ENCODE measurements around the gene CDK16.

Gene CDK16

DNA sequence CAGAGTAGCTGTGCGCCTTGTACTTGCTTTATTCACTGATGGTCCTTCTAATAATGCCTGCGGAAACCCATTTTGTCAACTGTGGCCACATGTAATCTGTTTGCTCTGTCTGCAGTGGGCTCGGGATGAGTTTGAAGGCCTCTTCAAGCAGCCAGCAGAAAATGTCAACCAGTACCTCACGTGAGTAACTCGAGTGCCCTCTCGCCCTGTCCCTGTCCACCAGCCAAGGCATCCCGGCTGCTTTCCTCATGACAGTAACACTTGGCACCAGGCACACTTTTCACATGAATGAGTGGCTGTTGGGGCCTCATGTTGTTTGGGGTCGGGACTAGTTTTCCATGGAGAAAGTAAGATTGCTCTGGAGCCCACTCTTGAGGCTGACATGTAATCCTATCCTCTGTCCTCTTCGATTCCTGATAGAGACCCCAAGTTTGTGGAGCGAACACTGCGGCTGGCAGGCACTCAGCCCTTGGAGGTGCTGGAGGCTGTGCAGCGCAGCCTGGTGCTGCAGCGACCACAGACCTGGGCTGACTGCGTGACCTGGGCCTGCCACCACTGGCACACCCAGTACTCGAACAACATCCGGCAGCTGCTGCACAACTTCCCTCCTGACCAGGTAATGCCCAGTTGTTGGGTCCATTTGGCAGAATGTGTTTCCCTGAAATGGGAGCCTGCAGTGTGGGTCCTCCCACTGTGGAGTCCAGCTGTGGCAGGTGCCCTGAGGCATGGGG lies 8.8 kb upstream of the CDK16 start:
- ATAC-seq (ENCODE audit: low read depth), result no peak
- peaks cover 20% of the 10 kb centered on the region for H3K36me3 Mint-ChIP-seq
- no peak overlapping the region for H3K4me3 Mint-ChIP-seq
- no peaks in the 10 kb centered on the region for H3K9me3 Mint-ChIP-seq
- H3K27me3 Mint-ChIP-seq, result no peaks in the 10 kb centered on the region
- peaks cover 10% of the 10 kb centered on the region for H3K4me1 Mint-ChIP-seq
- H3K27ac Mint-ChIP-seq, result no peak overlapping the region
- no peak for DNase-seq (ENCODE audit: low spot score in 2 of 2)

DNA sequence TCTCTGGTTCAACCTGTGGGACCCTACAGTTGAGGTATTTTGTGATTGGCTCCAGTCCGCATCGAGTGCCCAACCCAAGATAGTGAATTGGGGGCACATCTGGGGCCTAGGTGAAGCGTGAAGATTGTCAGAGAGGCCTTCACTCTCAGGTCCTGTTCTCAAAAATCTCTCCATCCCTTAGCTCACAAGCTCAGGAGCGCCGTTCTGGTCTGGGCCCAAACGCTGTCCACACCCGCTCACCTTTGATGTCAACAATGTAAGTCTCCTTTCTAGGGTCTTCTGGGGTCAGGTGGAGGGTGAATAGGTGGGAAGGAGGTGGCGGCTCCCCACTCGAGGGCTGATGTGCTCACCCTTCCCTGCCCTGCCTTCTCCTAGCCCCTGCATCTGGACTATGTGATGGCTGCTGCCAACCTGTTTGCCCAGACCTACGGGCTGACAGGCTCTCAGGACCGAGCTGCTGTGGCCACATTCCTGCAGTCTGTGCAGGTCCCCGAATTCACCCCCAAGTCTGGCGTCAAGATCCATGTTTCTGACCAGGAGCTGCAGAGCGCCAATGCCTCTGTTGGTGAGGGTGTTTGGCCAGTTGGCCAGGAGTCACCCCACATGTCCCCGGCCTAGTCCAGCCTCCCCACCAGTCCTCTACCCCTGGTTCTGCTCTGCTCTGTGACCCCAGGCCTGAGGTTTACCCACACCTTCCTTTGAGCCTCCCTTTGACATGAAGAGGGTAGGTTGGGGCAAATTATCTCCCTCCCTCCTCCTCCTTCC lies 7.6 kb upstream of the CDK16 start:
- peaks cover 10% of the 10 kb centered on the region for H3K4me1 Mint-ChIP-seq
- DNase-seq (ENCODE audit: low spot score in 2 of 2) (no peak), ATAC-seq (ENCODE audit: low read depth) (no peak)
- no peaks in the 10 kb centered on the region for H3K27me3 Mint-ChIP-seq
- no peaks in the 10 kb centered on the region for H3K9me3 Mint-ChIP-seq
- no peak overlapping the region for H3K4me3 Mint-ChIP-seq
- H3K36me3 Mint-ChIP-seq, result peaks cover 19% of the 10 kb centered on the region
- peak overlapping the region; percentile 49 for H3K27ac Mint-ChIP-seq

DNA sequence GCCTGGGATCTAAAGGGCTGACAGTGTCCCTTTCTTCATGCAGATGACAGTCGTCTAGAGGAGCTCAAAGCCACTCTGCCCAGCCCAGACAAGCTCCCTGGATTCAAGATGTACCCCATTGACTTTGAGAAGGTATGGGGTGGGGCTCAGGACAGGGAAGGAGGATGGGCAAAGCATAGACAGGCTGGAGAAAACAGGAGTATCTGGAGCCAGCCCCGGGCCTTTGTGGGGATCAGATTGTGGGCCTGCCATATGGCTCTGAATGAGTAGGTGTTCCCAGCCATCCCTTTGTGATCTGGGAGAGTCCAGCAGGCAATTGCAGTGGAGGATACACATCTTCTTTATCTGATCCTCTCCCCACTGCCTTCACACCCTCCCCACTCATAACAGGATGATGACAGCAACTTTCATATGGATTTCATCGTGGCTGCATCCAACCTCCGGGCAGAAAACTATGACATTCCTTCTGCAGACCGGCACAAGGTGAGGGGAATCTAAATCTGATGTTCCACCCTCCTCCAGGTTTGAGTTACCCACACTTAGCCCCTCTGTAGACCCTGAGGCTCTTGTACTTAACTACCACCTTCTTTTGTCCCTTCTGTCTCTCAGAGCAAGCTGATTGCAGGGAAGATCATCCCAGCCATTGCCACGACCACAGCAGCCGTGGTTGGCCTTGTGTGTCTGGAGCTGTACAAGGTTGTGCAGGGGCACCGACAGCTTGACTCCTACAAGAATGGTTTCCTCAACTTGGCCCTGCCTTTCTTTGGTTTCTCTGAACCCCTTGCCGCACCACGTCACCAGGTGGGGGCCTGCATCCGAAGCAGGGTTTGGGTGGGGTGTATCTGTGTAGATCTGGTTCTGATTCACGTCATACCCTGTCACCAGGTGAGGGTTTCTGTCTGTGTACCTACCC lies 5.8 kb upstream of the CDK16 start:
- H3K27ac Mint-ChIP-seq, result peak overlapping the region; percentile 49
- H3K27me3 Mint-ChIP-seq, result no peaks in the 10 kb centered on the region
- H3K4me1 Mint-ChIP-seq, result peaks cover 20% of the 10 kb centered on the region

DNA sequence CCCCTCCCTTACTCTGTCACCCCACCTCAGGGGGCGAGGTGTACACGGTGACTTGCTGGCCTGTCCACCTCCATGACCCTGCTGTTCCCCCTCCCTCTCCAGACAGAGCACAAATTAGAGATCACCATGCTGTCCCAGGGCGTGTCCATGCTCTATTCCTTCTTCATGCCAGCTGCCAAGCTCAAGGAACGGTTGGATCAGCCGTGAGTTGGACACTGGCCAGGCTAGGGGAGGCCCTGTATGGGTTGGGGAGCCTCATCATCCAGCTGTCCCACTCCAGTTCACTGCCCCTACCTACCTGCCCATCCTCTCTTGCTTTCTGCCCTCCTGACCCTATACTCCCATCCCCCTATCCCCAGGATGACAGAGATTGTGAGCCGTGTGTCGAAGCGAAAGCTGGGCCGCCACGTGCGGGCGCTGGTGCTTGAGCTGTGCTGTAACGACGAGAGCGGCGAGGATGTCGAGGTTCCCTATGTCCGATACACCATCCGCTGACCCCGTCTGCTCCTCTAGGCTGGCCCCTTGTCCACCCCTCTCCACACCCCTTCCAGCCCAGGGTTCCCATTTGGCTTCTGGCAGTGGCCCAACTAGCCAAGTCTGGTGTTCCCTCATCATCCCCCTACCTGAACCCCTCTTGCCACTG lies 3.9 kb upstream of the CDK16 start:
- ATAC-seq (ENCODE audit: low read depth) (no peak), DNase-seq (ENCODE audit: low spot score in 2 of 2) (no peak)
- Mint-ChIP-seq H3K36me3 (peaks cover 26% of the 10 kb centered on the region), H3K9me3 (no peaks in the 10 kb centered on the region), H3K4me1 (peaks cover 25% of the 10 kb centered on the region), H3K27me3 (no peaks in the 10 kb centered on the region), H3K27ac (no peak overlapping the region), H3K4me3 (no peak overlapping the region)

More for the DNA sequence above, 5.8 kb upstream of the CDK16 start:
- Mint-ChIP-seq H3K9me3 (no peaks in the 10 kb centered on the region), H3K36me3 (peaks cover 26% of the 10 kb centered on the region), H3K4me3 (no peak overlapping the region)
- no peak for ATAC-seq (ENCODE audit: low read depth)
- no peak for DNase-seq (ENCODE audit: low spot score in 2 of 2)

DNA sequence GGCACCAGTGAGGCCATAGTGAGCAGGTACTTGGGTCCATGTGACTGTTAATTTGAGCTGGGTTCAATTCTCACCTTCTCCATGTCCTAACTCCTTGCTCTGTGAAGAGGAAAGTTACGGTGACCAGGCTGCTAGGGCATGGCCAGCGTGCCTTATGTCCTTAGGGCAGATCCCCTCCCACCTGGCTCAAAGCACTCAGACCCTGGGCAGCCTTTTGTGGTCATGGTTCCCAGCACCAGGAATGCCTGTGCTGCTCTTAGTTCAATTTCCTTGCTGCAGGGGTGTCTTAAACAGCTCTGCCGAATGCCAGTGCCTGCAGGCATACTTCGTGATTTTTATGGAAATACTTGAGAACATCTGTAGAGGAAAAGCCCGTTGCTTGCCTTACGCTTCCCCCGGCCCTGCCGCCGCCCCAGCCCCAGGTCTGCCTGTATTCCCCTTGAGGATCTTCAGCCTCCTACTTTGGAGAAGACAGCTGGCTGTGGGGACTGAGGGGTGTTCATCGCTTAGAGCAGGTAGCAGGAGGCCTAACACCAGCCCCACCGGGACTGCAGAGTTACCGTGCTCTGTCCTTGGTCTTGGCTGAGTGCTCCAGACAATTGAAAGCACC lies 3.1 kb upstream of the CDK16 start:
- peaks cover 34% of the 10 kb centered on the region for H3K4me1 Mint-ChIP-seq

DNA sequence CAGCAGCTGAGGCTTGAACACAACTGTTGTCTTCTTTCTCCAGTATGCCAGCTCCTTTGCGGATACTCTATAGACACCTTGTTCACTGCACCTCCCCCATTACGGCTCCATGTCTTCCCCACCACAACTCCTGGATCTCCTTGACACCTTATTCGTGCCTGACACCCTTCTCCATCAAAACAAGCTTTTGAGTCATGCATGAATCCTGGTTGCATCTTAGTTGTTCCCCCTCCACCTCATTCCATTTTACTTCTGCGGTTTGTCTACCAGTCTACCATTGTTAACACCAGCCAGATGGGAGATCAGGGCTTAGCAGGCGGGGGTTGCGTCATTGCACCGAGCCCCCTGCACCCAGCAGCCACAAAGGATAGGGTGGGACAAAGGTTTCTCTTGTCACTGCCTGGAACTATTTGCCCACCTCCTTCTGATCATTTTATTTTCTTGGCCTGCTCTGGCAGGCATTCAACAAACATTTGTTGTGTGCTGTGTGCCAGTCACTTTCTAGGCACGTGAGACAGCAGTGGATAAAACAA lies 2.0 kb upstream of the CDK16 start:
- peak overlapping the region; percentile 93 for H3K4me3 Mint-ChIP-seq
- H3K9me3 Mint-ChIP-seq, result no peaks in the 10 kb centered on the region
- H3K36me3 Mint-ChIP-seq, result peaks cover 23% of the 10 kb centered on the region
- peaks cover 38% of the 10 kb centered on the region for H3K4me1 Mint-ChIP-seq
- H3K27me3 Mint-ChIP-seq, result no peaks in the 10 kb centered on the region
- no peak for ATAC-seq (ENCODE audit: low read depth)
- DNase-seq (ENCODE audit: low spot score in 2 of 2), result no peak
- peak overlapping the region; percentile 99 for H3K27ac Mint-ChIP-seq

More for the DNA sequence above, 3.1 kb upstream of the CDK16 start:
- no peak for DNase-seq (ENCODE audit: low spot score in 2 of 2)
- peaks cover 26% of the 10 kb centered on the region for H3K36me3 Mint-ChIP-seq
- no peak overlapping the region for H3K4me3 Mint-ChIP-seq
- no peak for ATAC-seq (ENCODE audit: low read depth)
- no peaks in the 10 kb centered on the region for H3K9me3 Mint-ChIP-seq
- no peaks in the 10 kb centered on the region for H3K27me3 Mint-ChIP-seq
- peak overlapping the region; percentile 99 for H3K27ac Mint-ChIP-seq

DNA sequence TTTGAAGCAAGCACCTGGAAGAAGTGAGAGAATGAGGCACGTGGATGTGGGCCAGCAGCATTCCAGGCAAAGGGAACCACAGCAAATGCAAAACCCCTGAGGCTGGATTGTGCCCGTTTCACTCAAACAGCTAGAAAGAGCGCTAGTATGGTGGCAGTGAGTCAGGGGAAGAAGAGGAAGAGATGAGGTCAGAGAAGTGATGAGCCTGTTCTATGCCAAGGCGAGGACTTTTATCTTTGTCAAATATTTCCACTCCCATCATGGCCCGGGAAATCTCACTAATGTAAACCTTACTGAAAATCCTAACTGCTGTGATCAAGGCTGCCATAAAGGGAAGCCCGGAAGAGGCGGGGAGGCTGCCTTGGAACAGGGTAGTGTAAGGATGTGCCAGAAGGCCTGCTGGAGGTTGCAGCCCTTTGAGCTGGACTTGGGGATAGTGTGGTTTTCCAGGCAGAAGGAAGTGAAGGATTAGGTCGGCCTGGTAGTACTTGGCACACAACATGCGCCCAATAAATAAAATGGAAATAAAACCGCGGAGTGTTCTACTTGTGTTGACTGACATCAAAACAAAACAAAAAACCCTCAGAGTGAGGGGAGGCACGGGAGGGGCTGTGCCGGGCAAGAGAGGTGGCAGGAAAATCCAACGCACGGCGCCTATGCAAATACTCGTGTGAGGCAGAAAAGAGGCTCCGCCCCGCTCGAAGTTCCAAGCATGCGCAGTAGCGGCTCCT lies 1.2 kb upstream of the CDK16 start:
- peak overlapping the region; percentile 99 for H3K27ac Mint-ChIP-seq
- no peak for DNase-seq (ENCODE audit: low spot score in 2 of 2)
- no peaks in the 10 kb centered on the region for H3K9me3 Mint-ChIP-seq
- peaks cover 17% of the 10 kb centered on the region for H3K36me3 Mint-ChIP-seq
- peaks cover 34% of the 10 kb centered on the region for H3K4me1 Mint-ChIP-seq
- ATAC-seq (ENCODE audit: low read depth), result no peak
- H3K4me3 Mint-ChIP-seq, result peak overlapping the region; percentile 93
- no peaks in the 10 kb centered on the region for H3K27me3 Mint-ChIP-seq

DNA sequence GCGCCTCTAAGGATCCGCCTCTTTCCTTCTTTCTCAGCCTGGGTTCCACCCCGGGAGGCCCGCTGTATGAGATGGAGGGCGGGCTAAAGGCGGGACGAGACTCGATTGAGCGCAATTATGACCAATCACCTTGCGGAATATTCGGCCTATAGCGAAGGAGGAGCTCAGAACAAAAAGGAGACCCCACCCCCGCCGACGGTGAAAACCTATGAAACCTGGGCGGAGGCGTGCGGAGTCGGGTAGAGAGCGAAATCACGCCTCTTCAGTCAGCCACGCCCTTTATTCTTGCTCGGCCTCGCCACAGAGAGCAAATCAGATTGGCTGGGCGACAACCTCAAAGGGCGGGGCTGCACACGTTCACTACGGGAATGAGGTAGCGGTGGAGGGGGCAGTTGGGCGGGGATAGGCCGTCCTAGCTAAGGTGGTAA lies 615 bp upstream of the CDK16 start:
- no peaks in the 10 kb centered on the region for H3K9me3 Mint-ChIP-seq
- peak overlapping the region; percentile 99 for H3K27ac Mint-ChIP-seq
- H3K27me3 Mint-ChIP-seq, result no peaks in the 10 kb centered on the region
- ATAC-seq (ENCODE audit: low read depth), result peak; percentile 74
- peaks cover 35% of the 10 kb centered on the region for H3K4me1 Mint-ChIP-seq
- peak; percentile 89 to 95 for DNase-seq (ENCODE audit: low spot score in 2 of 2)
- peak overlapping the region; percentile 93 for H3K4me3 Mint-ChIP-seq
- H3K36me3 Mint-ChIP-seq, result peaks cover 16% of the 10 kb centered on the region

DNA sequence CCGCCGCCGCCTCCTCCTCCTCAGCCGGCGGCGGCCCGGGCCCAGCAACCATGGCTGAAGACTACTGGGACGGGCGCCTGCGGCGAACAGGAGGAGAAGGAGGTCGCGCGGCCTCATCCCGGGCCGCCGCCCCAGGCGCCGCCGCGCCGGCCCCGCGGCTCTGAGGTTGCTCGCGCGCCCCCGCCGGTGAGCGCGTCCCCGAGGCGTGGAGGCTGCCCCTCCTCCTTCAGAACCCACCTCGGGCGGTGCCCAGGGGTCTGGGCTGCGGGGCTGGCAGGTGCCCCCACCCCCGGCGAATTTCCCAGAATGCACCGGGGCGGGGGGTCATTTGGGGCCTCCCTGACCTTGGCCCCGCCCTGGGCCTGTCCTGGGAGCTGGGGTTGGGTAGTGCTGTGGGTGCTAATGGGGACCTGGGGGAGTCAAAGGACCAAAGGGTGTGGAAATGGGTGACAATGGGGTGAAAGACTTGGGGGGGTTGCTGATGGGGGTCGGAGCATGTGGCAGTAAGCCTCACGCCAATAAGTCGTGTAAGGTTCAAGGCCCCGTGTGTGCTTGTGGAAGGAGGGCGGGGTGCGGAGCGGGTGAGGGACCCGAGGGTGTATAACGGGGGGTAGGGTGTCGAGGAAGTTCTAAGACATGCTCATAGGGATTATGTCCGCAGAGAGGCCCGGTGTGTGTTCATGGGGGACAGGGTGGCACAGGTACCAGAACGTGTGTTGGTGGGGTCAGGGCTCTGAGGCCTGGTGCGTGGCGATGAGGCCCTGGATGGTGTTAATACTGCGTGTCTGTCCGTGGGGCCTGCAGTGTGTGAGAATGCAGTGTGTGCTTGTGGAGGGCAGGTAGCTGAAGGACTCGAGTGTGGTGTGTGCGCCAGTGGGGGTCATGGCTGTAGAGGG lies 687 bp downstream of the CDK16 start:
- Mint-ChIP-seq H3K27me3 (no peaks in the 10 kb centered on the region), H3K9me3 (no peaks in the 10 kb centered on the region), H3K27ac (peak overlapping the region; percentile 99), H3K4me1 (peaks cover 35% of the 10 kb centered on the region), H3K4me3 (peak overlapping the region; percentile 93), H3K36me3 (peaks cover 16% of the 10 kb centered on the region)
- ATAC-seq (ENCODE audit: low read depth) (no peak), DNase-seq (ENCODE audit: low spot score in 2 of 2) (peak in 1 of 2 donors; percentile 32)

DNA sequence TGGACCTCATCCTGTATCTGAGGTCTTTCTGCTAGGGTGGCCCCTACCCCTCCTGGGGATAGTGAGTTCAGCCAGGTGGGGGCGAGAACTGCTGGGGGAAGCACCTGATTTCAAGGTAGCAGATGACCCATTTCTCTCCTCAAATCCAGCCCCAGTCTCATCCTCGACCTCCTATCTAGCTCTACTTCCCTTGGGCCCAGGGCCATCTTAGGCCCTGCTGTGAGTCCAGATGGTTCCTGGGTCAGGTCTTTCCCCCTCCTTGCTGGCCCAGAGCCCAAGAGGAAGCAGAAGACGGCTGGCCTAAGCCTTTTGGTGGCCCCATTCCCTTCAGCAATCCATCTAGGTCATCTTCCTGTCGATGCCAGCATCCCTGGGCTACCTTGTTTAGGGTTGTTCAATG lies 3.3 kb downstream of the CDK16 start:
- no peaks in the 10 kb centered on the region for H3K9me3 Mint-ChIP-seq
- no peaks in the 10 kb centered on the region for H3K27me3 Mint-ChIP-seq
- peaks cover 28% of the 10 kb centered on the region for H3K4me1 Mint-ChIP-seq
- peaks cover 11% of the 10 kb centered on the region for H3K36me3 Mint-ChIP-seq
- H3K4me3 Mint-ChIP-seq, result no peak overlapping the region
- DNase-seq (ENCODE audit: low spot score in 2 of 2), result no peak
- H3K27ac Mint-ChIP-seq, result no peak overlapping the region
- no peak for ATAC-seq (ENCODE audit: low read depth)

DNA sequence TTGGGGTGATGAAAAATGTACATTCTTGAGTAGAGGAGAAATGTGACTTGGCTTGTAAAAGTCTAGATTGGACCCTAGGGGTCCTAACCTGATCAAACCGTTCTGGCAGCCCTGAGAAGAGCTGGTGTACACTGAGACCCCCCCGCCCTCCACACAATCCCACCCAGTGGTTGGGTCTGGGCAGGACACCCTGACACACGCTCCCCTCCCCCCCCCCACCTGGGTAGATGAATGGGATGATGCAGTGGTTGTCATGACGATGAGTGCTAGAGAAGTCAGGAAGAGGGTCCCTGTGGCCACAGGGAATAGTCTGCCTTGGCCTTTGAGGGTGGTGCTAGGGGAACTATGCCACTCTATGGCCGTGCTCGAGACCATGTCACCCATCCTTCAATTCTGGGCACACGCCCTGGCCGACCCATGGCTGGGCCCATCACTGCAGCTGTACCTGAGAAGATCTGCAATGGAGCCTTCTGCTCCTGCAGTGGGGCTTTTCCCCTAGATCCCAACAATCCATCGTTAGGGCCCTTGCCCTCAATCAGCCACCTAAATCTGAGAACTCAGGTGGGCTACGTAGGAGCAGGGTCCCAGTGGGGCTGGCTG lies 4.4 kb downstream of the CDK16 start:
- Mint-ChIP-seq H3K9me3 (no peaks in the 10 kb centered on the region), H3K4me3 (no peak overlapping the region), H3K27ac (no peak overlapping the region), H3K36me3 (peaks cover 12% of the 10 kb centered on the region), H3K27me3 (no peaks in the 10 kb centered on the region), H3K4me1 (peaks cover 25% of the 10 kb centered on the region)
- DNase-seq (ENCODE audit: low spot score in 2 of 2) (no peak), ATAC-seq (ENCODE audit: low read depth) (no peak)
